ENCODE measurements around the gene SLC7A9.

SLC7A9 gene

DNA sequence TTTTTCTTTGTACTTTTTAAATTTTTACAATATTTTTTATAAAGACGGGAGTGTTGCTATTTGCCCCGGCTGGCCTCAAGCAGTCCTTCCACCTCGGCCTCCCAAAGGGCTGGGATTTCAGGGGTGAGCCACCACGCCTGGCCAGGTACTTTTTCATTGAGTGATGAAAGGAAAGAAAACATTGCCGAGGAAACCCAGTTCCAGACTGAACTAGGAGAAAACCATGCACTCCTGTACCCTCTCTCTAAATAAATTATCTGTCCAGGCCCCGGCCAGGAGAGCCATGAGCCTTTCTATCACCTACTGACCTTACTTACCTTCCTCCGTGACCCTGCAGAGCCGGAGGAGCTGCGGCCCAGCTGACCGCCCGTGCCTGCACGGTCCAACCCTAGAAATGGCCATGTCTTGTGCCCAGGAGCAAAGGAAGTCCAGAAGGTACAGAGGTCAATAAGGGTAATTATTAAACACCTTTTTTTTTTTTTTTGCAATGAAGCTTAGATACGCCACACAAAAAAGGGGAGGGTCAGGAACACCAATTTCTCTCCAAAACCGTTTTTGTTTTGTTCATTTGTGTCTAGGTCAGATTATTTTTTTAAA is at the start of gene SLC7A9:
Gene SLC7A9 (minus strand): TSS at position 399 of the 597 bp plus-strand sequence. CDS start 1,233 bp downstream, outside the sequence.
- DNase-seq (ENCODE audit: extremely low read depth in 1 of 2, low read depth in 1 of 2), result no peak

DNA sequence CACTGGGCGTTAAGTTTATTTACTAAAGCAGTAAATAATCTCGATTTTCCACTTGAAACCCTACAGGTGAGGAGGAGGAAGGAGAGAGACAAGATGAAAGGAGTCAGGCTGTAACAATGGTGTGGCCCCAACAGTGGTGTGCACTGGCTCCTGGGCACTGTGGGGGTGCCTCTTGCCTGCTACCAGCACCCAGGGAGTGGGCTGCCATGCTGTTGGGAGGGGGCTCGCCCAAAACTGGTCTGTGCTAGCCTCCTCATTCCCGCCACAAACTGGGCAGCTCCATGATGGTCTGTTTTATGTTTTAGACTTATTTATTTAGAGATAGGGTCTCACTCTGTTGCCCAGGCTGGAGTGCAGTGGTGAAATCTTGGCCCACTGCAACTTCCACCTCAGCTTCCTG is 49.8 kb upstream of the SLC7A9 start:
- DNase-seq (ENCODE audit: extremely low read depth in 1 of 2, low read depth in 1 of 2), result no peak

DNA sequence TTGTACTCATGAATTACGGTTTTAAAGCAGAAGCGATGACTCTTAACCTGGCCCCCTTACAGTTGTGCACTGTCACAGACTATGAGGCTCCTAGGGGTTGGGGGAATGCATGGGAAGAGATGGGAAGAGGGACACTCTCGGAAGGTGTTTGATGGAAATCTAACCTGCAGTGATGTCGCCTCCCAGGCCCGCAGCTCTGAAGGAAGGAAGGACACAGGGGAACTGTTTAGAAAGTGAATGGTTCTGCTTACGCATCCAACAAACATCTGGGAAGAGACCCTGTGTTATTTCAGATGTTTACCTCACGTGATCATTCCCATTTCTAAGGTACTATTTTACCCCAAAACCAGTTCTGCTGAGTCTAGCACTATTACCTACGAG is 48.0 kb upstream of the SLC7A9 start:
- no peak for DNase-seq (ENCODE audit: extremely low read depth in 1 of 2, low read depth in 1 of 2)

DNA sequence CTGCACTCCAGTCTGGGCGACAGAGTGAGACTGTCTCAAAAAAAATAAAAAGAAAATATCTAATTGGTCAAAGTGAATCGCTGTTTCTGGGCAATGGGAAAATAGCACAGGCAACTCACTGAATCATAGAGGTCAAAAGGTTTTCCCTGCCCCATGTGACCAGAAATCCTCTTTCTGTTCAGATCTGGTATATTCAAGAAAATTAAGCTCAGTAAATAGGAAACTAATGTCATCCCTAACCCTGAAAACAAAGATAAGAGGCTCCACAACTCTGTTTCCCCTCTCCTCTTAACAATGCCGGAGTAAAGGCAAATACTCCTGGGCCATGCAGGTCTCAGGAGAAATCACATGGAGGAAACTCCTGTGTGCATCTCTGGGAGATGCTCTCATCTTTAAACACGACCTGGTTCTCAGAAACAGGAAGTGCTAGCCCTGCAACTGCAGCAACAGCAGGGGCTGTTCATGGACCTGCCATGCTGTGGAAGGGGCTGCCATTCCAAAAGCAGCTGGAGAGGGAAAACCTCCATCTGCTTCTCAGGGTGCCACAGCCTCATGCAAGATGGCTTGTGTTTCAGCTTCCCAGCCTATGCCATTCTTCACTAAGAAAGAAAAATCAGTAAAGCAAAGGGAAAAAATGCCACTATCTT is 47.5 kb upstream of the SLC7A9 start:
- DNase-seq (ENCODE audit: extremely low read depth in 1 of 2, low read depth in 1 of 2), result no peak

DNA sequence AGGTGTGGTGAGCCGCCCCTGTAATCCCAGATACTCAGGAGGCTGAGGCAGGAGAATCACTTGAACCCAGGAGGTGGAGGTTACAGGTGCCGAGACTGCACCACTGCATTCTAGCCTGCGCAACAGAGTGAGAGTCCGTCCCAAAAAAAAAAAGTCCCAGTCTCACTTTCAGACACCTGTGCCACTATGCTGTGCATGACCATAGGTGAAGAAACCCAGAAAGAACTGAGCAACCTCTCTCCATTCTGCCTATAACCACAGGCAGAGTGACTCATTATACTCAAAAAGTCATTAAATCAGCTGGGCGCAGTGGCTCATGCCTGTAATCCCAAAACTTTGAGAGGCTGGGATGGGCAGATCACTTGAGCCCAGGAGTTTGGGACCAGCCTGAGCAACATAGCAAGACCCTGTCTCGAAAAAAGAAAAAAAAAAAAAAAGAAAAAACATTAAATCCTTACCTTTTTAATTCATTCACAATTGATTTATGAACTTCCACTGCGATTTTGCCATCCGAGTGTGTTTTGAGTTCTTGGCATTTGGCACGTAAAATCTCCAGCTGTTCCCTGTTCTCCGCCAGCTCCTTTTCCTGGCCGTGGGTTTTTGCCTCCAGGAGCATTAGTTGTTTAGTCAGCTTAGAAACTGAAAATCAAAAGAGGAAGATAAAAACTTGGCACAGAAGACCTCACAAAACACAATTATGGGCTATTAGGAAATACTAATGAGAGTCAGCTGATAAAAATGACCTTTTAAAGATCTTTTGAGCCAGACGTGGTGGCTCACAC is 45.5 kb upstream of the SLC7A9 start:
- DNase-seq (ENCODE audit: extremely low read depth in 1 of 2, low read depth in 1 of 2), result no peak

DNA sequence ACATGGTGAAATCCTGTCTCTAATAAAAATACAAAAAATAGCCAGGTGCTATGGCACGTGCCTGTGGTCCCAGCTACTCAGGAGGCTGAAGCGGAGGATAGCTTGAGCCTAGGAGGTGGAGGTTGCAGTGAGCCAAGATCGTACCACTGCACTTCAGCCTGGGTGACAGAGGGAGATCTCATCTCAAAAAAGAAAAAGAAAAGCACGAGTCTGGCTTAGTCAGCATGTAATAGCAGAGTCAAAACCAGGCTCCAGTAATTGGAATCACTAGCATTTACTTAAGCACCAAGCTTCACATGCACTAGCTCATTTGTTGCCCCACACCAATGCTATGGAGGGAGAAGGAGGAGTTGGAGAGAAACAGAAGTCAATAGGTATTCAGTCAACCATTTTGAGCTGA is 41.9 kb upstream of the SLC7A9 start:
- DNase-seq (ENCODE audit: extremely low read depth in 1 of 2, low read depth in 1 of 2), result no peak

DNA sequence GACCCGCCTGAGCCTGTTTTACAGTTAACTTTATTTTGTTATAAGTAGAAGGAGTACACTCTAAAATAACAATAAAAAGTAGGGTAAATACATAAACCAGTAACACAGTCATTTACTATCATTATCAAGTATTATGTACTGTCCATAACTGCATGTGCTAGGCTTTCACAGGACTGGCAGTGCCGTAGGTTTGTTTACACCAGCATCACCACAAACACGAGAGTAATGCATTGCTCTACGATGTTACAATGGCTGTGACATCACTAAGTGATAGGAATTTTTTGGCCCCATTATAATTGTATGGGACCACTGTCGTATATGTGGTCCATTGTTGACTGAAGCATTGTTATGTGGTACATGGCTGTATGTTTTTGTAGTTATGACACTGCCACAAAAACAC is 41.3 kb upstream of the SLC7A9 start:
- no peak for DNase-seq (ENCODE audit: extremely low read depth in 1 of 2, low read depth in 1 of 2)

DNA sequence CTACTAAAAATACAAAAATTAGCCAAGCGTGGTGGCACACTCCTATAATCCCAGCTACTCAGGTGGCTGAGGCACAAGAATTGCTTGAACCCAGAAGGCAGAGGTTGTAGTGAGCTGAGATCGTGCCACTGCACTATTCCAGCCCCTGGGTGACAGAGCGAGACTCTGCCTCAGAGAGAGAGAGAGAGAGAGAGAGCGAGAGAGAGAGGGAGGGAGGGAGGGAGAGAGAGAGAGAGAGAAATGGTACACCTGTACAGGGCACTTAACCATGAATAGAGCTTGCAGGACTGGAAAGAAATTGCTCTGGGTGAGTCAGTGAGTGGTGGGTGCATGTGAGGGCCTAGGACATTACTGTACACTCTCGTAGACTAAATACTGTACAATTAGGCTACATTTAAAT is 40.5 kb upstream of the SLC7A9 start:
- DNase-seq (ENCODE audit: extremely low read depth in 1 of 2, low read depth in 1 of 2), result no peak

DNA sequence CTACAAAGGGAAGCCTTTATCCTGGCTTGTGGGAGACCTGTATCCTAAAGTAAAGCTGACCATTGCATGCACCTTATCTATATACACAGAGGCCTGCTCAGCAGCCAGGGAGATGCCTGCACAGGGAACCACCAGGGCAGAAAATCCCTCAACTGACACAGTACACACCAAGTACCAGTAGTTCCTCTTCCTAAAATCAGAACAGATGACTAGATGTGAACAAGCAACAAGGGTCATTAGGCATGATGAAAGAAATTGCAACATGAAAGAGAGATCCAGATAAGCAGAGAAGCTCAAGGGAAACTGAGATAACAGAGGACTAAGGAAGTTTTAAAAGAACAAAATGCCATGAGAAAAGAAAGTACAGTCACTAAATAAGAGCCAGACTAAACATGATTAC is 39.7 kb upstream of the SLC7A9 start:
- DNase-seq (ENCODE audit: extremely low read depth in 1 of 2, low read depth in 1 of 2), result no peak

DNA sequence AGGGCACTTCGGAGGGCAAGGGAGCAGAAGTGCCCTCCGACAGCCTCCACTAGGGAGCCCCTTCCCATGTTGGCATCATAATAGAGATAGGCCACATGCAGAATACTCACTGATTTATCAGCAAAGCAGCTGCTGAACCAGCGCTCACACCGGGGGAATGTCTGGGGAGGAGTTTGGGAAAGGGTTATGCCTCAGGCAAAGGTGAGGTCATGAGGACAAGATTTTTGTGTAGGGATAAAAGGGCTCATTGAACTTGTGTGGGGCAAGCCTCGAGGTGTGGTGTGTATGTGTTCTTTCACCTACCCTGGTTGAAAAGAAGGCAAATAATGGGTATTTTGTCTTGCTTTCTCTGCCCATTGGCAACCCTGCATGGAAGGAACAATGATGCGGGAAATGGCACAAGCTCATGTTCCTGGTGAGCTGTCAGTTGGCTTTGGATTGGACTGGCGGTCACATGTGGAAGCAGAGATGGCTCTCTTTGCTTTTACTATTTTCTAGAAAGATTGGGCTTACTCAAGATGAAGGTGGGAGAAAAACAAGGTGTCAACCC is 39.1 kb upstream of the SLC7A9 start:
- no peak for DNase-seq (ENCODE audit: extremely low read depth in 1 of 2, low read depth in 1 of 2)

DNA sequence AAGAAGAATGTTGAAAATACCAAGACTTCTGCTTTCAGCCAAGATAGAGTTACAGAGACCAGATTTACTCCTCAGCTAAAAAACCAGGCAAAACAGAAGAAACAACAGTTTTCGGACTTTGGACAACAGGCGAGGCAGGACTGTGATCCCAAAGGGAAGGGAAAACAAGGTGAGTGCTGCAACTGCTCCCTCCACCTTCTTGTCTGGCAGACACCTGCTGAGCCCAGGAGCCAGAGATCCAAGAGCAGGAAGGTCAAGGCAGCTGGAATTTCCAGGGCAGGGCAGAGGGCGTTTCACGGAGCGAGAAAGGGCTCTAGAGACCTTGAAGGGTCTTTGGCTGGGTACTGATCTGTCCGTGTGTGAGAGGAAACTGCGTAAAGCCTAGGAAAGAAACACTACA is 32.9 kb upstream of the SLC7A9 start:
- DNase-seq (ENCODE audit: extremely low read depth in 1 of 2, low read depth in 1 of 2), result no peak

DNA sequence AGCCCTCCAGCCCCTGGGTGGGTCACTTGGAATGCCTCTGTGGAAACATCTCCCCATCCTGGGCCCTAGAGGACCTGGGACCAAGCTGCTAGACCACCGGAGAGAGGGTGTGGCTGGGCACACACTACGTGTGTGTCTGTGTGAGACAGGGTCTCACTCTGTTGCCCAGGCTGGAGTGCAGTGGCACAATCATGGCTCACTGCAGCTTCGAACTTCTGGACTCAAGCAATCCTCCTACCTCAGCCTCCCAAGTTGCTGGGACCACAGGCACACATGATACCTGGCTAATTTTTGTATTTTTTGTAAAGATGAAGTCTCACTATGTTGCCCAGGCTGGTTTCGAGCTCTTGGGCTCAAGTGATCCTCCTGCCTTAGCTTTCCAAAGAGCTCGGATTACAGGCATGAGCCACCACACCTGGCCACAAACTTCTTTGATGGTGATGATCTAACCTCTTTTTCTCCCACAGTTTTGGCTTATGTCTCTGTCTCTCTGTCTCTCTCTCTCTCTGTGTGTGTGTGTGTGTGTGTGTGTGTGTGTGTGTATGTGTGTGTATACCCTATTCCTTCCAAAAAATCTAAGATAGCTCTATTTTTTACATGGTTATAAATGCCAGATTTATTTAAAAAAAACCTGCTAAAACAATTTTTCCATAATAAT is 32.1 kb upstream of the SLC7A9 start:
- no peak for DNase-seq (ENCODE audit: extremely low read depth in 1 of 2, low read depth in 1 of 2)

DNA sequence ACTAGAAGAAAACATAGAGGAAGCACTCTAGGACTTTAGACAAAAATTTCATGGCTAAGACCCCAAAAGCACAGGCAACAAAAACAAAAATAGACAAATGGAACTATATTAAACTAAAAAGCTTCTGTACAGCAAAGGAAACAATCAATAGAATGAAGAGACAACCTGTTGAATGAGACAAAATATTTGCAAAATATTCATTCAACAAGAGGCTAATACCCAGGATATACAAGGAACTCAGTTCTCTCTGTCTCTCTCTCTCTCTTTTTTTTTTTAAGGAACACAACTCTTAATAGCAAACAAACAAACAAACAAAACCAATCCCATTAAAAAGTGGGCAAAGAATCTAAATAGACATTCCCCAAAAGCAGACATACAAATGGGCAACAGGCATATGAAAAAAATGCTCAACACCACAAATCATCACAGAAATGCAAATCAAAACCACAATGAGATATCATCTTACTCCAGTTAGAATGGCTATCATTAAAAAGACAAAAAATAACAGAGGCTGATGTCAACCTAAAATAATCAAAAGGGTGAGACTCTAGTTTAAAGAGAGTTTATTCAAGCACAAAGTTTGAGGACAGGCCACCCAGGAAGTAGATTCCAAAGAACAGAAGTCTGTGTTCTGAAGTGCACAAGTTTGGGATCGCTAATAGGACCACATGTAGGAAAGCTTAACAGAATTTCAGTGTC is 27.1 kb upstream of the SLC7A9 start:
- no peak for DNase-seq (ENCODE audit: extremely low read depth in 1 of 2, low read depth in 1 of 2)

DNA sequence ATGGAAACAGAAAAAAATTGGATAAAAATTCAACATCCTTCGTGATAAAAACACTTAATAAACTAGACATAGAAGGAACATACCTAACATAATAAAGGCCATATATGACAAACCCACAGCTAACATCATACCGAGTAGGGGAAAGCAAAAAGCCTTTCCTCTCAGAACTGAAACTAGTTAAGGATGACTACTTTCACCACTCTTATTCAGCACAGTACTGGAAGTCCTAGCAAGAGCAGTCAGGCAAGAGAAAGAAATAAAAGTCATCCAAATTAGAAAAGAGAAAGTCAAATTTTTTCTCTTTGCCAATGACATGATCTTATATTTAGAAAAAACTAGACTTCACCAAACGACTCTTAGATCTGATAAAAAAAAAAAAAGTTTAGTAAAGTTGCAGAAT is 25.8 kb upstream of the SLC7A9 start:
- no peak for DNase-seq (ENCODE audit: extremely low read depth in 1 of 2, low read depth in 1 of 2)

DNA sequence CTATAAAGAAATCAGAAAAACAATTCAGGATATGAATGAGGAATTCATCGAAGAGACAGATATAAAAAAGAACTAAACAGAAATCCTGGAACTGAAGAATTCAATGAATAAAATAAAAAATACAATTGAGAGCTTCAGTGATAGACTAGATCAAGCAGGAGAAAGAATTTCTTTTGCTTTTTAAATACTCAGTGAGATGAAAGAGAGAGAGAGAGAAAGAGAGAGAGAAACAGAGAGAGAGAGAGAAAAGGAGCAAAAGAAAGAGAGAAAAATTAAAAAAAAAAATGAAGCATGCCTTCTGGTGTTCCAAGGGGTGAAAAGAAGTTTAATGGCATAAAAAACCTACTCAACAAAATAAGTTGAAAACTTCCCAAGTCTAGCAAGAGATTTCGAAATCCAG is 22.0 kb upstream of the SLC7A9 start:
- DNase-seq (ENCODE audit: extremely low read depth in 1 of 2, low read depth in 1 of 2), result no peak

DNA sequence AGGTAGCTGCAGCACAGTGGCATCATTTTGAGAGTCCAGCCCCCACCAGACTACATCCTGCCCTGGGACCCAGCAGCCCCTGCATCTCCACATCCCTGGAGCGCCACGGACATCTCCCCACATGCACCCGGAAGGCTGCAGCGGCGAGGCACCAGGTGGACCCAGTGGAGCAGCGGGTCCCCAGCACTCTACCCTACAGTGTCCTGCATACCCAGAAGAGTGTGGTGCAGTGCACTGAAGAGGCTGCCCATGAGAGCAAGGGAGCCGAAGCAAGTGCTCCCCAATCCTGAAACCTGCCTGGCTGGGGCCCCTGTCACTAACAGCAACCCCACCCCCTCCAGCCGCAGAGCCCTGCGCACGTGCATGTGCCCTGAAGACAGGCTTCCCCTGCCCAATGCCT is 21.3 kb upstream of the SLC7A9 start:
- DNase-seq (ENCODE audit: extremely low read depth in 1 of 2, low read depth in 1 of 2), result no peak

DNA sequence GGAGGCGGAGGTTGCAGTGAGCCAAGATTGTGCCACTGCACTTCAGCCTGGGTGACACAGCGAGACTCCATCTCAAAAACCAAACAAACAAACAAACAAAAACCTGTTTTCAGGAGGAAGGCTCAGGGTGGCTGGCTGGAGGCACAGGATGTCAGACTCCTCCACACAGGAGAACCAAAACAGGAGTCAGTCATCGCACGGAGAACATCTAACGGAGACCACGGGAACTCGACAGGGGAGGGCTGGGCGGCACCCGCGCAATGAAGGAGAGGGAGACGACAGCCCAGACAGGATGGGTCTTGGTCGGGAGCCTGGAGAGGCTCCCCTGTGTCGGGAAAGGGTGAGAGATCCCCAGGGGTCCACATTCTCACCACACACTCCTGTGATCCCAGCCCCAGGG is 20.8 kb upstream of the SLC7A9 start:
- DNase-seq (ENCODE audit: extremely low read depth in 1 of 2, low read depth in 1 of 2), result no peak

DNA sequence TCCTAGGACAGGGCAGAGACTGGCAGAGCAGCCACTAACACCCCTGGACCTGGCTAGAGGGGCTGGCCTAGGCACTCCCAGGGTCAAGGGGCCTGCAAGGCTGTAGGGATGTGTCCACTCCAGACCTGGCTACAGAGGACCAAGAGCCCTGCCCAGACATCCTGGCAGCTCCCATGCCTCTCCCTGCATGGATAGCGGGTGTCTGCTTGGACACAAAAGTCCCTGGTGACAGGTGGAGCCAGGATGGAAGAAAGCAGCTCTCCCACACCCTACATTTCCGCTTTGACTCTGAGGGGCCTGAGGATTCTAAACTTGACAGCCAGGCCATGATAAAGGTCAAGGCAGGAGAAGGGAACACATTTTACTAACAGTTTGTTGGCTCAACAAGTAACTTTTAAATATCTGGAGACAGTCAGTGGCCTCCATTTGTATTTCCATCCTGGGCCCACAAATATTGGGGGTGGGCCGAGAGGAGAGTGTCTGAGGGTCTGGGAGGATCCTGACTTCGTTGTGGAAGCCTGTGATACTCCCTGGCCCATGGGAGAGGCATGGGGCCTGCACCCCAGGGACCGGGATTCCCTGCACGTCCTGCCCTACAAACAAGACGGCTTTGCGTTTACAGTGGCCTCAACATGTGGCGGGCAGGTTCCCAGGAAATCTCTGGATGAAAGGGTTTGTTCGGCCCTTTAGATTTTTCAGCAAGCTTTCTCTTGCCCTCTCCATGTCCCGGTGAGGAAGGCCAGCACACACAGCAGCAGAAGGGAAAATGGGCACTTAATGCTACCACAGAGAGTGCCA is 19.8 kb upstream of the SLC7A9 start:
- DNase-seq (ENCODE audit: extremely low read depth in 1 of 2, low read depth in 1 of 2), result no peak

DNA sequence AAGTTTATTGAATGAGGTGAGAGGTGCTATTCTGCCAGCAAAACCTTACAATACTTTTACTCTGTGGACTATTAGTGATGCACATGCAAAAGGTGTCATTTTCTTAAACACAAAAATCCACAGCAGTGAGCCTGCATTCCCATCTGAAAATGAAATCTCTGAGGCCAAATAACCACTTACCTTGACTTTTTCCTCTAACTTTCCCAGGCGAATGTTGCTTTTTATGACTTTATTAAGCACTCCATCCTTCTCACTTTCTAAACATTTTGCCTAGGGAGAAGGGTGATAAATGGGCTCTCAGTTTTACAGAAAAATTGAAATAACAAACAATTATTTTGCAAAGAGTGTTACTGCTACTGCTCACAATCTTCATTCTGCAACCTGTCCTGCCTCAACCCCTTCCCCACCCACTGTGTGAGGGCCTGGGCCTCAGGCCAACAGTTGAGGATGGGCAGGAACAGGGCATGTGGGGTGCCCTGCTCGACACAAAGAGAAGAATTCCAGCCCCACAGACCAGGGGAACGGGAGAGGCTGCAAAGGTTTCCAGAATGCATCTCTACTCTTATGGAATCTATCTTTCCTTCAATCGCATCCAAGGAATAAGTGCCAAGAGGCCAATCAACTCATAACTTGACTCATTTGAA is 18.1 kb upstream of the SLC7A9 start:
- no peak for DNase-seq (ENCODE audit: extremely low read depth in 1 of 2, low read depth in 1 of 2)

DNA sequence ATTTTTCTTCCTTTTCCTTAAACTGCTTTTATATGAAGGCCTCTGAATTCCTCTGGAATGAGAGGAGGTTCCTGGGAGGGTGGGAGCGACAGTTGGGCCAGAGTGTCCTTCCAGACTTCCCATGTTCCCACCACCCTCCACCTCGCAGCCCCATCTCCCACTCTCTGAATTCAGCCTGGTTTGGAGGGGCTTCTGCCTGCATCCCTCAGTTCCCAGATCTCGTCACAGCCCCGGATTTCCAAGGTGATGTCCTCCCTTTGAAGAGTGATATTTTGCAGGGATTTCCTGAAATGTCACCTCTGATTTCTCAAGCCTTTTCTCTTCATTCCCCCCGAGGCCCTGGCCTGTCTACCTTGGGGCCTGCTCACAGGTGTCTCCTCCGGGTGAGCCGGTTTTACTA is 16.7 kb upstream of the SLC7A9 start:
- no peak for DNase-seq (ENCODE audit: extremely low read depth in 1 of 2, low read depth in 1 of 2)
